Left lung (tissue), 10 donors: ENCODE measurements around the gene ASB1. TPM values are rescaled to one million over a fixed set of nuclear protein-coding genes. Genes with fewer than 3 reads are reported as not detected.
A peak's percentile ranks its signal among the peaks of the same experiment; 100 is the strongest.

Experiments used
- ATAC-seq: fragments of 200-7000 bp; cut with Tn5 transposase; one replicate; pipeline ENCODE4 v1.9.1; 2020; ENCODE audit warnings: moderate library complexity
- DNase-seq, 4 donors: peaks; one replicate each; pipeline ENCODE4 v3.0.0-alpha.2; 2013 to 2020
- H3K27ac ChIP-seq, 2 donors: fragments of 200-600 bp; sonication (generic) in 1 of 2; one replicate each; pipeline versions ENCODE4 v1.5.0 to v1.8.0; 2020 to 2021
- H3K27me3 ChIP-seq, 2 donors: fragments of 200-600 bp; sonication (generic) in 1 of 2; one replicate each; pipeline versions ENCODE4 v1.5.0 to v1.8.0; 2020 to 2021
- H3K36me3 ChIP-seq, 2 donors: fragments of 200-600 bp; sonication (generic) in 1 of 2; one replicate each; pipeline versions ENCODE4 v1.5.0 to v1.8.0; 2020 to 2021
- H3K4me1 ChIP-seq, 2 donors: fragments of 200-600 bp; one replicate each; pipeline ENCODE4 v1.8.0; 2021
- H3K4me3 ChIP-seq, 2 donors: fragments of 200-600 bp; sonication (generic) in 1 of 2; one replicate each; pipeline versions ENCODE4 v1.5.0 to v1.8.0; 2020 to 2021; ENCODE audit warnings: mild to moderate bottlenecking in 1 of 2
- H3K9me3 ChIP-seq, 2 donors: fragments of 200-600 bp; sonication (generic) in 1 of 2; one replicate each; pipeline versions ENCODE4 v1.5.0 to v1.8.0; 2020 to 2021
- intact Hi-C, 2 donors: fragments of 100-400 bp; cut with DNase I; formaldehyde crosslinking; loops; one replicate each; pipeline versions ENCODE4 v1.11.2 to v1.14.2; 2022
- polyA plus RNA-seq, 6 donors: library from polyadenylated mRNA; unstranded; fragments of 120-200 nt; gene quantifications; one replicate each; pipeline ENCODE4 v1.2.1, GENCODE V29; 2013; ENCODE audit not compliant: insufficient read length in 6 of 6
- total RNA-seq, 2 donors: library from RNA; stranded (reverse); fragmentation: NEBNext Ultra II Directional; extraction: Animal tissue kit (Norgen Biotek cat#: 25700); gene quantifications; one replicate each; pipeline ENCODE4 v1.2.1, GENCODE V29; 2021
- TF ChIP-seq, protein P1 (sequence below), 2 donors: fragments of 200-600 bp; sonication (generic) in 1 of 2; IDR thresholded peaks; one replicate each; pipeline versions ENCODE4 v1.5.0 to v1.8.0; 2021; ENCODE audit warnings: antibody characterized with exemption in 2 of 2
- donor health status: DM: no; HTN: yes; CAD: no.
- donor health status: DM: no; HTN: no; CAD: no.

ASB1 gene
- total and polyA plus RNA-seq, 8 donors = 16.6 to 33.4 (median 27.4) TPM

DNA sequence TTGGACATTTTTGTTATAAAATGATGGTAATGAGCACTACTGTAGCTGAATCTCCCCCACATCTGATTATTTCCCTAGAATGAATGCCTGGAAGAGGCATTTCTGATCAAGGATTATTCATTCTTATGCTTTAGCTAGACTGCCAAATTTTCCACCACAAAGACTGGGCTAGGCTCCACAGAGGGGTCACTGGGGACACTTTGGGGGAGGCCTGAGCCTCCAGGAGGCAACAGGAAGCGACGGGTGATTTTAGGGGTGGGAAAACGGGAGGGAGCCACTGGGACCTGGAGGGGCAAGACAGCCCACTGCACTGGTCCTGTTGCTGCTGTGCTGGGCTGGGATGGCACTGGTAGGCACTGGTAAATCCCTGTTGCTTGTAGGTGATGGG, 2.4 kb upstream of the ASB1 start:
- intact Hi-C loops = no loop called here
- H3K36me3 ChIP-seq = no peaks in the 10 kb centered on the region
- DNase-seq = peak in 1 of 4 donors; percentile 37
- no peak overlapping the region for H3K27ac ChIP-seq
- TF ChIP-seq, protein P1, sequence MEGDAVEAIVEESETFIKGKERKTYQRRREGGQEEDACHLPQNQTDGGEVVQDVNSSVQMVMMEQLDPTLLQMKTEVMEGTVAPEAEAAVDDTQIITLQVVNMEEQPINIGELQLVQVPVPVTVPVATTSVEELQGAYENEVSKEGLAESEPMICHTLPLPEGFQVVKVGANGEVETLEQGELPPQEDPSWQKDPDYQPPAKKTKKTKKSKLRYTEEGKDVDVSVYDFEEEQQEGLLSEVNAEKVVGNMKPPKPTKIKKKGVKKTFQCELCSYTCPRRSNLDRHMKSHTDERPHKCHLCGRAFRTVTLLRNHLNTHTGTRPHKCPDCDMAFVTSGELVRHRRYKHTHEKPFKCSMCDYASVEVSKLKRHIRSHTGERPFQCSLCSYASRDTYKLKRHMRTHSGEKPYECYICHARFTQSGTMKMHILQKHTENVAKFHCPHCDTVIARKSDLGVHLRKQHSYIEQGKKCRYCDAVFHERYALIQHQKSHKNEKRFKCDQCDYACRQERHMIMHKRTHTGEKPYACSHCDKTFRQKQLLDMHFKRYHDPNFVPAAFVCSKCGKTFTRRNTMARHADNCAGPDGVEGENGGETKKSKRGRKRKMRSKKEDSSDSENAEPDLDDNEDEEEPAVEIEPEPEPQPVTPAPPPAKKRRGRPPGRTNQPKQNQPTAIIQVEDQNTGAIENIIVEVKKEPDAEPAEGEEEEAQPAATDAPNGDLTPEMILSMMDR (IDR thresholded peaks at IDR 0.05) = no peak
- no peak for ATAC-seq
- H3K27me3 ChIP-seq = no peaks in the 10 kb centered on the region
- no peaks in the 10 kb centered on the region for H3K9me3 ChIP-seq
- H3K4me3 ChIP-seq = no peak overlapping the region
- peaks cover 10 to 30% of the 10 kb centered on the region in 2 donors for H3K4me1 ChIP-seq

DNA sequence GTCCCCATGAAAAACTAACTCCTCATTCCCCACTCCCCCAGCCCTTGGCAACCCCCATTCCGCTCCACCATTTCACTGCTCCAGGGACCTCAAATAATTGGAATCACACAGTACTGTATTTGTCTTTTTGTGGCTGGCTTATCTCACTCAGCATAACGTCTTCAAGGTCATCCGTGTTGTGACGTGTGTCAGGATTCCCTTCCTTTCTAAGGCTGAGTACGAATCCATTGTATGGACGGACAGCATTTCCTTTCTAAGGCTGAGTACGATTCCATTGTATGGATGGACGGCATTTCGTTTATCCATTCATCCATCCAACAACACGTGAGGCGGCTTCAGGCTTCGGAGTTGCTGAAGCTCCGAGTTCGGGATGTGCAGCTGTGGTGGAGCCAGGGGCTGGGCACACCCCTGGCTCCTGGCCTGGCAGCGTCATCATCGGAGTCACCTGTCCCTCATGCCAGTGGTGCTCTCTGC, 1.2 kb upstream of the ASB1 start:
- no peak for ATAC-seq
- no peak overlapping the region for H3K27ac ChIP-seq
- intact Hi-C loops = no loop called here

DNA sequence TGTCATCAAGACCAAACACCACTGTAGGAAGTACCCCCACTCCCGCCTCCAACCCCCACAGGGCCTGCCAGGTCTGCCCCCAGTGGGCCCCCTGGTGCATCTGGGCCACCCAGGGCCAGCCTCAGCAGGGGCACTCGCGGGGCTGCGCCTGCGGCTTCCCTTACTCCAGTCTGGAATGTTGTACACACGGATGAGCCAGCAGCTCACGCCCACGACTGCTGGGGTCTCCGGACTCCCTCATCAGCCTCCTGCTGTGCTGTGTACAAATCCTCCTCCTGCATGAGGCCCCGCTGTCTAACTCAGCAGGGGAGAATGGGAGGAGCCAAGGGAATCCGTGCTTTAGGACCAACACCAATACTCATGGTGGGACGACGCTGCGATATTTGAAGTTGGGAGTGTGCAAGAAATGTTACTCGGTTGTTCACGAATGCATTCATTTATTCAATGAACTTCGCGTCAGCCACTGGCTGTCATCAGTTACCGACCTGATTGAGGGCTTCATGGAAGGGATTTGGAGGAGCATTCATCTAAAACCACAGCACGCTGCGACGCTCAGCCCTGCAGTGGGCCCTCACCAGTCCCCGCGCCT, 654 bp upstream of the ASB1 start:
- intact Hi-C loops = no loop called here
- TF ChIP-seq, protein P1 (IDR thresholded peaks at IDR 0.05) = no peak
- H3K4me1 ChIP-seq = peaks cover 10 to 30% of the 10 kb centered on the region in 2 donors
- H3K27ac ChIP-seq = peak overlapping the region; percentile 92 to 98
- ATAC-seq (peak; percentile 41), DNase-seq (peak in 2 of 4 donors; percentile 40 to 83)
- H3K27me3 ChIP-seq = no peaks in the 10 kb centered on the region
- peak overlapping the region; percentile 93 to 97 for H3K4me3 ChIP-seq
- peaks cover 0 to 10% of the 10 kb centered on the region in 2 donors for H3K36me3 ChIP-seq
- peaks cover 0 to 4% of the 10 kb centered on the region in 2 donors for H3K9me3 ChIP-seq

More for the DNA sequence above, 1.2 kb upstream of the ASB1 start:
- Histone ChIP-seq H3K9me3 (peaks cover 0 to 1% of the 10 kb centered on the region in 2 donors), H3K27me3 (no peaks in the 10 kb centered on the region), H3K36me3 (peaks cover 0 to 6% of the 10 kb centered on the region in 2 donors), H3K4me3 (peak overlapping the region in 1 of 2 donors; percentile 97), H3K4me1 (peaks cover 10 to 30% of the 10 kb centered on the region in 2 donors)
- DNase-seq = no peak
- TF ChIP-seq, protein P1 (IDR thresholded peaks at IDR 0.05) = no peak

DNA sequence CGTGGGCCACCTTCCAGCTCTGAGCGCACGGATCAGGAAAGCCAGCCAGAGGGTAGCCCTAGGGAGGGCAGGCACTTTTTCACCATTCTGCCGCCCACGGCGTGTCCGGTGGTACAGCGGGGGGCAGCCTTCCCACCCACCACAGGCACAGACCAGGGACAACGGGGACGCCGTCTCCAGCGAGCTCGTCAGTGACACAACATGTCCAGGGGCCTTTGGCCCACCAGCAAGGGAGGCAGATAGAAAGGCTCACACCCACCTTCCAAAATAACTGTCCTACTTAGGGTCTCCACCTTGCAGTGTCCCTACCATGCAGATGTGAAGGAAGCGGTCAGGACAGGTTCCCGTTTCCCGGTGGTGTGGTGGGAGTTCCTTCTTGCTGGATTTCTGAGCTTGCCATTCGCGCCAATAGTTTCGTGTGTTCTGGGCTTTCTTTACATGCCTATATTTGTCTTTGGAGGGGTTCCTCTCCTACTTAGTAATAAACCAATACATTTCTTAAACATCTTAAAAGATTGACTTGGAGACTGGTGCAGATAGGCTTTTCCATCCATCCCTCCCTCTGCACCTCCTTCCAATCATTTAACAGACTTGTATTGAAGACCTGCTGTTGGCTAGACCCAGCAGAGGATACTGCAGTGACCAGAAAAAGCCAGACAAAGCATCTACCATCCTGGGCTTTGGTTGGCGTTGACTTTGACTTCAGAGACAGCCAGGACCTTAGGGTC, 872 bp downstream of the ASB1 start:
- Histone ChIP-seq H3K4me1 (peaks cover 10 to 30% of the 10 kb centered on the region in 2 donors), H3K9me3 (peaks cover 0 to 4% of the 10 kb centered on the region in 2 donors), H3K36me3 (peaks cover 0 to 10% of the 10 kb centered on the region in 2 donors), H3K27me3 (no peaks in the 10 kb centered on the region), H3K27ac (peak overlapping the region; percentile 92 to 98), H3K4me3 (peak overlapping the region; percentile 93 to 97)
- ATAC-seq = no peak
- TF ChIP-seq, protein P1 (IDR thresholded peaks at IDR 0.05) = no peak
- intact Hi-C loops = no loop called here
- DNase-seq = peak in 1 of 4 donors; percentile 74

DNA sequence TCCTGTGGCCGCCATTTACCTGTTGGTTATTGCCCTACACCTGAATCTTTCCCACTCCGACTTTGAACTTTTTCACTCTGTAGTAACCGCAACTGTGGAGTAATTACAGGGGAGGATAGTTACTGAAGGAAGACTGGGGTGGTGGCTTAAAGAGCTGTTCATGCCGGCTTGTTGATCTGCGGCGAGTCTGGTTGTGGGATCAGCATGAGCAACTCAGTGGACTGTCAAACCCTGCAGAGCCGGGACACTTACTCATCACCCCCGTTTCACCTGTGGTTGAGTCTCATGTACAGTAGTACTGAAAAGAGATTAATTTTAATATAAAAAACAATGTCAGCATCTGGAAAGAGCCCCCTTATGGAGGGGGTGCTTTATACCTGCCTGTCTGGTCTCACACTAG, 2.1 kb downstream of the ASB1 start:
- no peak for DNase-seq
- no peak for ATAC-seq
- TF ChIP-seq, protein P1 (IDR thresholded peaks at IDR 0.05) = no peak
- peaks cover 10 to 31% of the 10 kb centered on the region in 2 donors for H3K4me1 ChIP-seq
- H3K27me3 ChIP-seq = no peaks in the 10 kb centered on the region
- H3K4me3 ChIP-seq = no peak overlapping the region
- no peak overlapping the region for H3K27ac ChIP-seq
- intact Hi-C loops = no loop called here
- H3K36me3 ChIP-seq = peaks cover 0 to 21% of the 10 kb centered on the region in 2 donors
- H3K9me3 ChIP-seq = peaks cover 0 to 4% of the 10 kb centered on the region in 2 donors
